DND-41 (cell line): ENCODE results near the gene THPO.

Experiments used
- ATAC-seq: fragments of 200-7000 bp; cut with Tn5 transposase; 3 replicates; pipeline ENCODE4 v1.9.1; 2021; ENCODE audit warnings: low read depth; ENCODE audit not compliant: insufficient read depth
- DNase-seq: peaks from one replicate; pipeline ENCODE4 v3.0.0-alpha.2; 2020
- H2AFZ ChIP-seq: 2 replicates; pipeline ENCODE4 v1.6.0; 2012; ENCODE audit warnings: low read depth, low read length
- H3K27ac ChIP-seq: 2 replicates; pipeline ENCODE4 v1.5.1; 2012; ENCODE audit warnings: low read length, inconsistent platforms
- H3K27me3 ChIP-seq: fragments of 200-600 bp; sonication (generic); 2 replicates; pipeline ENCODE4 v1.6.0; 2012; ENCODE audit warnings: low read length, mild to moderate bottlenecking, inconsistent platforms; ENCODE audit not compliant: insufficient read depth, poor library complexity
- H3K36me3 ChIP-seq: 2 replicates; pipeline ENCODE4 v1.5.1; 2012; ENCODE audit warnings: low read length, inconsistent platforms; ENCODE audit not compliant: insufficient read depth
- H3K4me1 ChIP-seq: 2 replicates; pipeline ENCODE4 v1.5.1; 2012; ENCODE audit warnings: mild to moderate bottlenecking, low read length; ENCODE audit not compliant: insufficient read depth
- H3K4me2 ChIP-seq: 2 replicates; pipeline ENCODE4 v1.6.0; 2012; ENCODE audit warnings: mild to moderate bottlenecking, moderate library complexity, low read length, inconsistent platforms; ENCODE audit not compliant: insufficient read depth
- H3K4me3 ChIP-seq, 2 experiments: fragments of 200-600 bp in 1 of 2; shearing (Covaris generic) in 1 of 2; 2 replicates each; pipeline ENCODE4 v1.5.1; 2012 to 2016; ENCODE audit warnings: inconsistent platforms in 2 of 2, low read length in 2 of 2, mild to moderate bottlenecking in 2 of 2, low read depth in 1 of 2, moderate library complexity in 1 of 2
- H3K79me2 ChIP-seq: 2 replicates; pipeline ENCODE4 v1.6.0; 2012; ENCODE audit warnings: low read length, inconsistent platforms; ENCODE audit not compliant: insufficient read depth
- H3K9ac ChIP-seq: 2 replicates; pipeline ENCODE4 v1.6.0; 2012; ENCODE audit warnings: low read depth, mild to moderate bottlenecking, inconsistent platforms, low read length, moderate library complexity
- H3K9me3 ChIP-seq: 2 replicates; pipeline ENCODE4 v1.5.1; 2012; ENCODE audit warnings: low read length, moderate library complexity, mild to moderate bottlenecking, inconsistent platforms; ENCODE audit not compliant: insufficient read depth, severe bottlenecking
- H4K20me1 ChIP-seq: 2 replicates; pipeline ENCODE4 v1.6.0; 2012; ENCODE audit warnings: low read length; ENCODE audit not compliant: insufficient read depth
- EZH2 ChIP-seq: IDR thresholded peaks from 3 replicates; pipeline ENCODE4 v1.6.1; 2012; ENCODE audit warnings: borderline replicate concordance, low read depth, mild to moderate bottlenecking, moderate library complexity, low read length, inconsistent platforms; ENCODE audit not compliant: severe bottlenecking
- TF ChIP-seq, protein P1 (sequence below): IDR thresholded peaks from 2 replicates; pipeline ENCODE4 v1.5.1; 2012; ENCODE audit warnings: borderline replicate concordance, low read length, moderate library complexity, mild to moderate bottlenecking; ENCODE audit not compliant: poor library complexity, severe bottlenecking; ENCODE audit errors: extremely low read depth

Gene THPO

DNA sequence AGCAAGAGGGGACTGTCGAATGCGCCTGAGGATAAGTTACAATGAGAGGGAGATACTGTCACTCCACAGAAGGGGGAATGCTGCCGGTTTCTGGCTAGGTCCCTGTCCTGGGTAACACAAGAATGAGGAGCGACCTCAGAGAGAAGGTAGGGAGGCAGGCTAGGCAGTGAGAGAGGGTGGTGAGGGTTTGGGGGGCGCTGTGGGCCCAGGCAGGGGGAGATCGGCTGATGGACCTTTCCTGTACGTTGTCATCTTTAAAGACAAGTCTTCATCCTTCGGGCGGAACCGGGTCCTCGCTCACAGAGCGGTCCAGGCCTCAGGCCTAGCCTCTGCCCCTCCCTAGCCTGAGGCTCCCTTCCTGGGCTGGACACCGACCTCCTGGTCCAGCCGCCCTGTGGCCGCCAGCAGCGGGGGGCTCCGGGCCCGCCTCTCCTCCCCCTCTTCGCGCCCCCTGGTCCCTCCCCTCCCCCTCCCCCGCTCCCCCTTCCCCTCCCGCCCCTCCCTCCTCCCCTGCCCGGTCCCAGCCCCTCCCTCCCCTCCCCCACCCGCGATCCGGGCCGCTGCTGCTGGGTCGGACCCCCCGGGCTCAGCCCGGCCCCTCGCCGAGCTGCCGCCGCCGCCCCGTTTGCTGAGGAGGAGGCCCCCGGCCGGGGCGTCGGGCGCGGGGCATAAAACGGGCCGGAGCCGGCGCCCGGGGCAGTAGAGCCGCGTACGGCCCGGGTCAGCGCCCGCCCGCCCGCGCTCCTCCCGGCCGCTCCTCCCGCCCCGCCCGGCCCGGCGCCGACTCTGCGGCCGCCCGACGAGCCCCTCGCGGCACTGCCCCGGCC is 1.6 kb upstream of the THPO start, which contains the start of gene CHRD:
Gene CHRD, plus strand, starts transcription at position 697 of the 827 bp plus-strand sequence. CDS start 265 bp downstream, outside the sequence.
- no peak for TF ChIP-seq EZH2
- TF ChIP-seq, protein P1, sequence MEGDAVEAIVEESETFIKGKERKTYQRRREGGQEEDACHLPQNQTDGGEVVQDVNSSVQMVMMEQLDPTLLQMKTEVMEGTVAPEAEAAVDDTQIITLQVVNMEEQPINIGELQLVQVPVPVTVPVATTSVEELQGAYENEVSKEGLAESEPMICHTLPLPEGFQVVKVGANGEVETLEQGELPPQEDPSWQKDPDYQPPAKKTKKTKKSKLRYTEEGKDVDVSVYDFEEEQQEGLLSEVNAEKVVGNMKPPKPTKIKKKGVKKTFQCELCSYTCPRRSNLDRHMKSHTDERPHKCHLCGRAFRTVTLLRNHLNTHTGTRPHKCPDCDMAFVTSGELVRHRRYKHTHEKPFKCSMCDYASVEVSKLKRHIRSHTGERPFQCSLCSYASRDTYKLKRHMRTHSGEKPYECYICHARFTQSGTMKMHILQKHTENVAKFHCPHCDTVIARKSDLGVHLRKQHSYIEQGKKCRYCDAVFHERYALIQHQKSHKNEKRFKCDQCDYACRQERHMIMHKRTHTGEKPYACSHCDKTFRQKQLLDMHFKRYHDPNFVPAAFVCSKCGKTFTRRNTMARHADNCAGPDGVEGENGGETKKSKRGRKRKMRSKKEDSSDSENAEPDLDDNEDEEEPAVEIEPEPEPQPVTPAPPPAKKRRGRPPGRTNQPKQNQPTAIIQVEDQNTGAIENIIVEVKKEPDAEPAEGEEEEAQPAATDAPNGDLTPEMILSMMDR, result no peak
- DNase-seq (no peak), ATAC-seq (no peak)
- Histone ChIP-seq H3K27me3 (no peaks in the 10 kb centered on the region), H3K79me2 (no peaks in the 10 kb centered on the region), H3K36me3 (no peaks in the 10 kb centered on the region), H3K27ac (no peak within 1 kb of the TSS), H4K20me1 (no peaks in the 10 kb centered on the region), H3K4me1 (no peaks in the 10 kb centered on the region), H3K4me3 (no peak within 1 kb of the TSS), H2AFZ (no peak within 1 kb of the TSS), H3K4me2 (no peak within 1 kb of the TSS), H3K9ac (no peak within 1 kb of the TSS), H3K9me3 (no peaks in the 10 kb centered on the region)

DNA sequence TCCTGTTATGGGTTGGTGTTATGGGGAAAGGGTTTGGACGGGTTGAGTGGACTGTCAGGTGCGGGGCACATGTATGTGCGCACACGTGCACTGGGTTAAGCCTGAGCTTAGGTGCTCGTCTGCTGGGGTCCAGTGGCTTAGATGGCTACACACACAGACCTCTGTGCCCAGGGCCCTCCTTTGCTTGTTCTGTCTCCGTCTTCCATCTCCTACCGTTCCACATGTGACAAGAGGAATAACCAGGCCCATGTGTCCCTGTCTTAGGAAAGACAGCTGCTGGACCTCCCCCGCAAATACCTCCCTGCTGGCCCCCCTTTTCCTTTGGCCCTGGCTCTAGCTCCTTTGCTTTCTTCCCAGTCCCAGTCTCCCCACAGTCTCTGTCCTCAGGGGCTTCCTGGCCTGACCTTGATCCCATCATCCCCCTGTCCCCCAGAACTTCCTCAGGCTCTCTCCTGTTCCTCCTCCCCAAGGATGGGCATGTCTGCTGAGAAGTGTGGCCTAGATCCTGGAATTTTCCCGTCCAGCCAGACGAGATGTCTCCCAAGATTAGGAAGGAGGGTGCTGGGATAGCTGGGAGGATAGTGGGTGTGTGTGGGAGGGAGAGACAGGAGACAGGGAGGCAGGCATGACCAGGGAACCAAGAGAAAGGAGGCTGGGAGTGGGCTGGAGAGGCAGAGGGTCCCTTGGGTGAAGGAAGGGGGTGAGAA is 797 bp upstream of the THPO start:
- no peak overlapping the region for H2AFZ ChIP-seq
- no peaks in the 10 kb centered on the region for H4K20me1 ChIP-seq
- no peaks in the 10 kb centered on the region for H3K9me3 ChIP-seq
- DNase-seq, result no peak
- no peaks in the 10 kb centered on the region for H3K79me2 ChIP-seq
- H3K9ac ChIP-seq, result no peak overlapping the region
- TF ChIP-seq, protein P1, result no peak
- TF ChIP-seq EZH2, result no peak
- H3K4me1 ChIP-seq, result no peaks in the 10 kb centered on the region
- ATAC-seq, result no peak
- H3K36me3 ChIP-seq, result no peaks in the 10 kb centered on the region
- H3K4me2 ChIP-seq, result no peak overlapping the region
- H3K4me3 ChIP-seq, result no peak overlapping the region
- no peak overlapping the region for H3K27ac ChIP-seq
- no peaks in the 10 kb centered on the region for H3K27me3 ChIP-seq

DNA sequence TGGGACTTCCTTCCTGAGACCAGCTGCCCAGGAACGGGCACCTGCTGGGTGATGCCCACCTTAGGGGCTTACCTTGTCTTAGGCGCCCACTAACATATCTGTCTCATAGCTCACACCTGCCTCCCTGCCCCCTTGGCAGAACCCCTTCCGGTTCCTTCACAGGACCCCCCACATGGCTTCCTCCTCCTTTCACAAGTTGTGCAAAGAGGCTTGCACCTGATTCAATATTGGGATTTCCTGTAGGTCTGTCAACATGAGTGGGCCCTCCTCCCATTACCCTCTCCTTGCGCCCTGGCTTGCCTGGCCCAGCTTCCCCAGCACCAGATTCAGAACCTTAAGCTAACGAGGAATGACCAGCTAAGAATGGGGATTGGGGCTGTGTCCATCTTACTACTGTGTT is 633 bp downstream of the THPO start:
- no peaks in the 10 kb centered on the region for H3K79me2 ChIP-seq
- H4K20me1 ChIP-seq, result no peaks in the 10 kb centered on the region
- no peaks in the 10 kb centered on the region for H3K9me3 ChIP-seq
- no peak overlapping the region for H2AFZ ChIP-seq
- no peak overlapping the region for H3K4me2 ChIP-seq
- no peak for DNase-seq
- no peak for ATAC-seq
- H3K36me3 ChIP-seq, result no peaks in the 10 kb centered on the region
- TF ChIP-seq EZH2, result no peak
- TF ChIP-seq, protein P1, result no peak
- H3K4me3 ChIP-seq, result no peak overlapping the region
- peaks cover 3% of the 10 kb centered on the region for H3K27me3 ChIP-seq
- H3K4me1 ChIP-seq, result no peaks in the 10 kb centered on the region
- H3K27ac ChIP-seq, result no peak overlapping the region
- H3K9ac ChIP-seq, result no peak overlapping the region
